CD4-positive, alpha-beta T cell (primary cell): ENCODE results near the gene RHCG. TPM values are rescaled to one million over a fixed set of nuclear protein-coding genes. Genes with fewer than 3 reads are reported as not detected.

Experiments used
- ATAC-seq: fragments of 200-7000 bp; cut with Tn5 transposase; one replicate; pipeline ENCODE4 v1.10.0; 2022; ENCODE audit warnings: mild to moderate bottlenecking; ENCODE audit not compliant: poor library complexity
- CTCF ChIA-PET: fragments of 350-600 bp; sonication (Branson Sonifier 250); formaldehyde crosslinking; loops from one replicate; lab custom pipeline; 2021; ENCODE audit warnings: antibody characterized with exemption, inconsistent platforms; lab: Charles Lee
- POLR2A ChIA-PET: fragments of 350-600 bp; sonication (Branson Sonifier 250); formaldehyde crosslinking; loops from one replicate; lab custom pipeline; 2021; ENCODE audit warnings: antibody characterized with exemption, inconsistent platforms; lab: Charles Lee
- DNase-seq, 14 experiments: peaks; one replicate each; pipeline ENCODE4 v3.0.0-alpha.2; 2013 to 2020; ENCODE audit warnings: mixed read lengths in 2 of 14
- H3K27ac ChIP-seq, 2 donors: one replicate each; pipeline versions ENCODE4 v1.5.1 to v1.7.0; 2013; ENCODE audit warnings: low read length in 2 of 2, low read depth in 1 of 2, mild to moderate bottlenecking in 1 of 2
- H3K27me3 ChIP-seq, 2 experiments: 1 replicate in 1 of 2; 2 replicates in 1 of 2; pipeline versions ENCODE4 v1.6.1 to v1.7.0; 2013; ENCODE audit warnings: low read length in 2 of 2, control low read depth in 1 of 2, mild to moderate bottlenecking in 1 of 2, moderate library complexity in 1 of 2; ENCODE audit not compliant: insufficient read depth in 2 of 2, control insufficient read depth in 1 of 2
- H3K36me3 ChIP-seq: one replicate; pipeline ENCODE4 v1.6.1; 2013; ENCODE audit warnings: low read length, control low read depth; ENCODE audit not compliant: insufficient read depth
- H3K4me1 ChIP-seq: one replicate; pipeline ENCODE4 v1.6.1; 2013; ENCODE audit warnings: low read length, control low read depth; ENCODE audit not compliant: insufficient read depth
- H3K4me3 ChIP-seq: one replicate; pipeline ENCODE4 v1.5.1; 2013; ENCODE audit warnings: mild to moderate bottlenecking, low read length, moderate library complexity
- H3K9me3 ChIP-seq, 2 experiments: 1 replicate in 1 of 2; 2 replicates in 1 of 2; pipeline versions ENCODE4 v1.6.1 to v1.7.0; 2013; ENCODE audit warnings: low read length in 2 of 2, mild to moderate bottlenecking in 2 of 2, control low read depth in 1 of 2, moderate library complexity in 1 of 2; ENCODE audit not compliant: control insufficient read depth in 1 of 2, insufficient read depth in 1 of 2
- H3K27ac Mint-ChIP-seq: one replicate; pipeline ENCODE4 v1.8.0; 2020; ENCODE audit warnings: mixed read lengths
- H3K27me3 Mint-ChIP-seq: one replicate; pipeline ENCODE4 v1.8.0; 2021; ENCODE audit warnings: mixed read lengths
- H3K36me3 Mint-ChIP-seq: one replicate; pipeline ENCODE4 v1.8.0; 2021; ENCODE audit warnings: low read depth, mixed read lengths
- H3K4me1 Mint-ChIP-seq: one replicate; pipeline ENCODE4 v1.8.0; 2021; ENCODE audit warnings: low read depth, mixed read lengths
- H3K4me3 Mint-ChIP-seq: one replicate; pipeline ENCODE4 v1.8.0; 2020; ENCODE audit warnings: mild to moderate bottlenecking, mixed read lengths
- H3K9me3 Mint-ChIP-seq: one replicate; pipeline ENCODE4 v1.8.0; 2020; ENCODE audit warnings: mixed read lengths
- CTCF ChIP-seq: fragments of 200-600 bp; IDR thresholded peaks from one replicate; pipeline ENCODE4 v1.8.0; 2022; ENCODE audit warnings: antibody characterized with exemption, mild to moderate bottlenecking
- intact Hi-C, 2 experiments: fragments of 100-400 bp; cut with DNase I in 1 of 2; cut with micrococcal nuclease in 1 of 2; formaldehyde crosslinking; loops; one replicate each; pipeline versions ENCODE4 v1.15.1 to v1.9.0; 2023 to 2025; cut with DNase I, micrococcal nuclease
- total RNA-seq, 174 experiments: library from RNA in 2 of 174; stranded (reverse) in 2 of 174; gene quantifications; one replicate each; pipeline ENCODE4 v1.2.3 and lab custom pipeline; 2021 to 2026

The RHCG gene
- total RNA-seq, 2 experiments from 2014 or later = not detected

- intact Hi-C loops = no loop called here
- POLR2A ChIA-PET = no interaction called here
- no peak for TF ChIP-seq CTCF
Measured at GRCh38 chr15:89514186-89514585, 17.8 kb upstream of the RHCG start.

GRCh38 chr15:89513284-89513683 is 16.9 kb upstream of the RHCG start:
- Histone ChIP-seq H3K9me3 (no peaks in the 10 kb centered on the region), H3K4me3 (no peak overlapping the region), H3K27ac (no peak overlapping the region), H3K27me3 (peaks cover 3 to 20% of the 10 kb centered on the region in 2 experiments), H3K36me3 (no peaks in the 10 kb centered on the region), H3K4me1 (no peaks in the 10 kb centered on the region)
- TF ChIP-seq CTCF = no peak
- ChIA-PET POLR2A (no interaction called here), CTCF (no interaction called here)
- no peaks in the 10 kb centered on the region for H3K36me3 Mint-ChIP-seq
- H3K4me1 Mint-ChIP-seq = no peaks in the 10 kb centered on the region
- no peak for DNase-seq
- intact Hi-C loops = no loop called here
- no peak overlapping the region for H3K27ac Mint-ChIP-seq
- no peak overlapping the region for H3K4me3 Mint-ChIP-seq
- no peak for ATAC-seq
- H3K27me3 Mint-ChIP-seq = peaks cover 67% of the 10 kb centered on the region
- no peaks in the 10 kb centered on the region for H3K9me3 Mint-ChIP-seq

More at GRCh38 chr15:89514186-89514585, 17.8 kb upstream of the RHCG start:
- Histone ChIP-seq H3K27ac (no peak overlapping the region), H3K4me1 (no peaks in the 10 kb centered on the region), H3K36me3 (no peaks in the 10 kb centered on the region), H3K27me3 (peaks cover 5 to 20% of the 10 kb centered on the region in 2 experiments), H3K9me3 (no peaks in the 10 kb centered on the region), H3K4me3 (no peak overlapping the region)
- Mint-ChIP-seq H3K27ac (no peak overlapping the region), H3K9me3 (no peaks in the 10 kb centered on the region), H3K4me3 (no peak overlapping the region), H3K4me1 (no peaks in the 10 kb centered on the region), H3K36me3 (no peaks in the 10 kb centered on the region), H3K27me3 (peaks cover 67% of the 10 kb centered on the region)
- ATAC-seq = no peak
- CTCF ChIA-PET = no interaction called here
- no peak for DNase-seq

GRCh38 chr15:89512631-89513030 is 16.2 kb upstream of the RHCG start:
- Mint-ChIP-seq H3K4me1 (no peaks in the 10 kb centered on the region), H3K36me3 (no peaks in the 10 kb centered on the region), H3K27me3 (peaks cover 67% of the 10 kb centered on the region), H3K4me3 (no peak overlapping the region), H3K27ac (no peak overlapping the region), H3K9me3 (no peaks in the 10 kb centered on the region)
- TF ChIP-seq CTCF = no peak
- Histone ChIP-seq H3K4me3 (no peak overlapping the region), H3K4me1 (no peaks in the 10 kb centered on the region), H3K9me3 (no peaks in the 10 kb centered on the region), H3K36me3 (no peaks in the 10 kb centered on the region), H3K27me3 (peaks cover 2 to 20% of the 10 kb centered on the region in 2 experiments), H3K27ac (no peak overlapping the region)
- ChIA-PET CTCF (no interaction called here), POLR2A (no interaction called here)
- intact Hi-C loops = no loop called here
- no peak for ATAC-seq
- no peak for DNase-seq
